HCT116 (cell line): ENCODE data around the gene NTRK3.

Experiments
- EZH2 ChIP-seq: fragments of 200-600 bp; sonication (generic); IDR thresholded peaks from 2 replicates; pipeline ENCODE4 v1.6.1; 2017; ENCODE audit warnings: antibody characterized with exemption, mixed run types
- EZH2phosphoT487 ChIP-seq: fragments of 200-600 bp; IDR thresholded peaks from 2 replicates; pipeline ENCODE4 v1.6.1; 2018; ENCODE audit warnings: antibody characterized with exemption, borderline replicate concordance
- POLR2A ChIP-seq: IDR thresholded peaks from 2 replicates; pipeline ENCODE4 v1.7.0; 2011; ENCODE audit warnings: borderline replicate concordance; ENCODE audit not compliant: insufficient read depth, insufficient read length; ENCODE audit errors: extremely low read depth
- RAD21 ChIP-seq: IDR thresholded peaks from 2 replicates; pipeline ENCODE4 v1.6.1; 2012; ENCODE audit warnings: low read depth, mild to moderate bottlenecking
- TF ChIP-seq, protein P1 (sequence below), 3 experiments: fragments of 200-600 bp in 1 of 3; sonication (generic) in 1 of 3; IDR thresholded peaks in 2 of 3; conservative IDR thresholded peaks in 1 of 3; 2 replicates each; pipeline ENCODE4 v1.5.1; 2012 to 2017; ENCODE audit warnings: low read depth in 2 of 3, low read length in 2 of 3, antibody characterized with exemption in 1 of 3, borderline replicate concordance in 1 of 3, control low read depth in 1 of 3, mild to moderate bottlenecking in 1 of 3, mixed read lengths in 1 of 3, mixed run types in 1 of 3, moderate library complexity in 1 of 3; ENCODE audit not compliant: insufficient read depth in 1 of 3

GRCh38 chr15:88185584-88185983 lies 71.0 kb downstream of the NTRK3 start:
- TF ChIP-seq, protein P1, sequence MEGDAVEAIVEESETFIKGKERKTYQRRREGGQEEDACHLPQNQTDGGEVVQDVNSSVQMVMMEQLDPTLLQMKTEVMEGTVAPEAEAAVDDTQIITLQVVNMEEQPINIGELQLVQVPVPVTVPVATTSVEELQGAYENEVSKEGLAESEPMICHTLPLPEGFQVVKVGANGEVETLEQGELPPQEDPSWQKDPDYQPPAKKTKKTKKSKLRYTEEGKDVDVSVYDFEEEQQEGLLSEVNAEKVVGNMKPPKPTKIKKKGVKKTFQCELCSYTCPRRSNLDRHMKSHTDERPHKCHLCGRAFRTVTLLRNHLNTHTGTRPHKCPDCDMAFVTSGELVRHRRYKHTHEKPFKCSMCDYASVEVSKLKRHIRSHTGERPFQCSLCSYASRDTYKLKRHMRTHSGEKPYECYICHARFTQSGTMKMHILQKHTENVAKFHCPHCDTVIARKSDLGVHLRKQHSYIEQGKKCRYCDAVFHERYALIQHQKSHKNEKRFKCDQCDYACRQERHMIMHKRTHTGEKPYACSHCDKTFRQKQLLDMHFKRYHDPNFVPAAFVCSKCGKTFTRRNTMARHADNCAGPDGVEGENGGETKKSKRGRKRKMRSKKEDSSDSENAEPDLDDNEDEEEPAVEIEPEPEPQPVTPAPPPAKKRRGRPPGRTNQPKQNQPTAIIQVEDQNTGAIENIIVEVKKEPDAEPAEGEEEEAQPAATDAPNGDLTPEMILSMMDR (IDR thresholded peaks at IDR 0.05 in 2 of 3, conservative IDR thresholded peaks at IDR 0.05 in 1 of 3; ENCODE audit: borderline replicate concordance in 1 of 3, insufficient read depth in 1 of 3, low read depth in 2 of 3, low read length in 2 of 3), result no peak
- TF ChIP-seq EZH2phosphoT487 (no peak), POLR2A (no peak), EZH2 (no peak), RAD21 (no peak)
